GM10248 (cell line): Measurements from ENCODE around the gene KLRF1.
"Not testable (repeated sequence)": the region's sequence is repeated elsewhere in the genome, so short reads cannot be mapped to it uniquely, and the experiment has no call there.

ENCODE experiments used
- CTCF ChIA-PET: fragments of 300-600 bp; sonication (Branson Sonifier 250); formaldehyde crosslinking; extraction: SDS; loops from one replicate; lab custom pipeline; 2021; ENCODE audit warnings: antibody characterized with exemption; lab: Yijun Ruan, JAX
- POLR2A ChIA-PET: fragments of 350-650 bp; sonication (Branson Sonifier 250); formaldehyde crosslinking; extraction: SDS; loops from one replicate; lab custom pipeline; 2020; ENCODE audit warnings: antibody characterized with exemption; lab: Yijun Ruan, JAX
- DNase-seq: peaks from one replicate; pipeline ENCODE4 v3.0.0; 2012; ENCODE audit errors: extremely low spot score
- TF ChIP-seq, protein P1 (sequence below): IDR thresholded peaks from 2 replicates; pipeline ENCODE4 v1.5.1; 2012; ENCODE audit warnings: mild to moderate bottlenecking, low read depth; ENCODE audit errors: extremely low read depth, missing control alignments, control extremely low read depth

The KLRF1 gene

DNA sequence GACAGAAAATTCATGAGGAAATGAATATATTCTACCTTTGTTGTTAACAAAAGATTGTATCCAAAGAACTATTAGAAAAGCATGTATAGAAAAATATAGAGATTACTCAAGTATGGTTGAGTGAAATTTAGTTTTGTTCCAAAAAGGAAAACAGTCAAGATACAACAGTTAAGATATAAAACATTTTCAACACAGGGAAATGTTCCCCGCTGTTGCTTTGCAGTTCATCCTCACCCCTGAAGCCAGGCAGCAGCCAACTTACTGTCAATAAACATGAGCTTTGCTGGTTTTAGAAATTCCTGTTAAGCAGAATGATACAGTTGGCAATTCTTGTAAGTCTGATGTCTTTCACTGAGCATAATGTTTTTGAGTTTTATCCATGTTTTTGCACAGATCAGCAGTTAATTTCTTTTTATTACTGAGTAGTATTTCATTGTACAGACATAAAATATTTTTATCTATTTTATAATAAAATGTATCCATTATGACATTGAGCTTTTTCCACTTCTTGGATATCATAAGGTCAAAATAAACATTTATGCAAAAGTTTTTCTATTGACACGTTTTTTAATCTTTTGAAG lies 43.1 kb downstream of the KLRF1 start:
- DNase-seq: no peak
- POLR2A ChIA-PET: no interaction called here
- CTCF ChIA-PET: no interaction called here
- TF ChIP-seq, protein P1, sequence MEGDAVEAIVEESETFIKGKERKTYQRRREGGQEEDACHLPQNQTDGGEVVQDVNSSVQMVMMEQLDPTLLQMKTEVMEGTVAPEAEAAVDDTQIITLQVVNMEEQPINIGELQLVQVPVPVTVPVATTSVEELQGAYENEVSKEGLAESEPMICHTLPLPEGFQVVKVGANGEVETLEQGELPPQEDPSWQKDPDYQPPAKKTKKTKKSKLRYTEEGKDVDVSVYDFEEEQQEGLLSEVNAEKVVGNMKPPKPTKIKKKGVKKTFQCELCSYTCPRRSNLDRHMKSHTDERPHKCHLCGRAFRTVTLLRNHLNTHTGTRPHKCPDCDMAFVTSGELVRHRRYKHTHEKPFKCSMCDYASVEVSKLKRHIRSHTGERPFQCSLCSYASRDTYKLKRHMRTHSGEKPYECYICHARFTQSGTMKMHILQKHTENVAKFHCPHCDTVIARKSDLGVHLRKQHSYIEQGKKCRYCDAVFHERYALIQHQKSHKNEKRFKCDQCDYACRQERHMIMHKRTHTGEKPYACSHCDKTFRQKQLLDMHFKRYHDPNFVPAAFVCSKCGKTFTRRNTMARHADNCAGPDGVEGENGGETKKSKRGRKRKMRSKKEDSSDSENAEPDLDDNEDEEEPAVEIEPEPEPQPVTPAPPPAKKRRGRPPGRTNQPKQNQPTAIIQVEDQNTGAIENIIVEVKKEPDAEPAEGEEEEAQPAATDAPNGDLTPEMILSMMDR: no peak

GRCh38 chr12:9872162-9872561 lies 44.9 kb downstream of the KLRF1 start:
- ChIA-PET CTCF (interaction anchor here (0.7 to 2.0 kb wide), 11 partner anchors 11 to 281 kb away, joined by 3 to 6 read pairs (median 3); no protein-coding TSS in a partner anchor), POLR2A (no interaction called here)
- DNase-seq: no peak
- TF ChIP-seq, protein P1: no peak

DNA sequence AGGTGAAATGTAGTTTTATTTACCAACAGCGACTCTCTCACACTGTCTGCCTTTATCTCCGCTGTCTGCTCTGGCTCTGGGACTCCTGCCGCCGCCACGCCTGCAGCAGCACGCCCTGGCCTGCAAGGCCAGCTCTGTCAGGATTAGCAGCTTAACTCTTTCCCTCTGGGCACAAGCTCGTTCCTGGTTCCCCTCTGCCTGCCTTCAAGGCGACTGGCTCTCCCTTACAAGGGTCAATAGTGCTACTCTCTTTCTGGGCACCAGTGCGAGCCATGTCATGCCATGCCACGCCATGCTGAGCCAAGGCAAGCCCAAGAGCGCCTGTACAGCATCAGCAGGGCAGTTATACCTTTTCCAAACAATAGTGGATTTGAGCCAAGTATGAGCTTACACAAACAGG lies 45.5 kb downstream of the KLRF1 start:
- CTCF ChIA-PET: interaction anchor here (0.9 to 2.0 kb wide), 9 partner anchors 12 to 130 kb away, joined by 3 to 6 read pairs (median 4); no protein-coding TSS in a partner anchor
- POLR2A ChIA-PET: no interaction called here
- TF ChIP-seq, protein P1: no peak
- no peak for DNase-seq

DNA sequence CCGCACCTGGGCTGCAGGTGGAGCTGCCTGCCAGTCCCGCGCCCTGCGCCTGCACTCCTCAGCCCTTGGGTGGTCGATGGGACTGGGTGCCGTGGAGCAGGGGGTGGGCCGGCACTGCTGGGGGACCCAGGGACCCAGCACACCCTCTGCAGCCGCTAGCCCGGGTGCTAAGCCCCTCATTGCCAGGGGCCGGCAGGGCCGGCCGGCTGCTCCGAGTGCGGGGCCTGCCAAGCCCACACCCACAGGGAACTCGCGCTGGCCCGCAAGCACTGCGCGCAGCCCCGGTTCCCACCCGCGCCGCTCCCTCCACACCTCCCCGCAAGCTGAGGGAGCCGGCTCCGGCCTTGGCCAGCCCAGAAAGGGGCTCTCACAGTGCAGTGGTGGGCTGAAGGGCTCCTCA lies 48.8 kb downstream of the KLRF1 start:
- POLR2A ChIA-PET, CTCF ChIA-PET, DNase-seq: not testable (repeated sequence)

GRCh38 chr12:9880532-9881078 lies 53.3 kb downstream of the KLRF1 start:
- TF ChIP-seq, protein P1: no peak
- ChIA-PET CTCF (interaction anchor here (1.5 kb wide), 1 partner anchor 129 kb away, joined by 4 read pairs; no protein-coding TSS in a partner anchor), POLR2A (no interaction called here)
- no peak for DNase-seq

DNA sequence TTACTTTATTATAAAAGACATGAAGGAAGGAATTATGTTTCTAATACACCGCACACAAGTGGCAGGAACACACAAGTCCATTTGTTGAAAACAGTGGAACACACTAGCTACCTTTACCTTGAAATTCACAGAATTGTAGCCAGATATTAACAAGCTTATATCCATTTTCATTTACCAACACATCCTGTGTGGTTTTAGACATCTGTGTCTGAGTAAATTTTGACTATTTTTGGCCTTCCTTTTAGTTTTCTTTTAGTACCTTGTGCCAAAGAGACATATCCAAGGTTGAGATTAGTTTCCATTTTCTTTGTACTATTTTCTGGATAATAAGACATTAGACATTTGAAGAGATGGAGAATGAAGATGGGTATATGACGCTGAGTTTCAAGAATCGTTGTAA lies 54.0 kb downstream of the KLRF1 start, which contains the start of gene KLRF2:
TSS of gene KLRF2 (plus strand) at position 244 of the 400 bp plus-strand sequence. CDS start at position 351, 107 bp downstream.
- ChIA-PET CTCF (interaction anchor here (1.5 kb wide), 1 partner anchor 130 kb away, joined by 4 read pairs; no protein-coding TSS in a partner anchor), POLR2A (no interaction called here)
- TF ChIP-seq, protein P1: no peak
- no peak for DNase-seq

DNA sequence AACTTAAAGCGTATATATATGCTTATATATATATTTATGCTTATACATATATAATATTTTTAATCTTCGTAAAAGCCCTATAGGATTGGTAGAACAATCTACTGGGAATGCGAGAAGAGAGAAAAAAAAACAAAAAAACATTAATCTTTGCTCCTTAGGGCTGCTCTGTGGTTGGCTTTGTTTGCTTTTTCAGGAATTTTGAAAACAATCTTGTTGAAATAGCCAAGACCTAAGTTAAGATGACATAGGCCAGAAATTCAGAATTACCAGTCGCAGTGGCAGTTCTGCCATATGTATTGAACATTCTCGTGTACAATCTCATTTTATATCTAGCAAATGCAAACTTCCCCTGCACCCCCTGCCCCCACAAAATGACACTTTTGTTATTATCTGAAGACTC lies 54.7 kb downstream of the KLRF1 start:
- no peak for DNase-seq
- ChIA-PET POLR2A (no interaction called here), CTCF (interaction anchor here (1.2 kb wide), 1 partner anchor 12 kb away, joined by 3 read pairs; no protein-coding TSS in a partner anchor)
- TF ChIP-seq, protein P1: no peak
